Measurements from ENCODE around the gene RTL9.

The RTL9 gene

GRCh38 chrX:110407910-110408545 lies 49.4 kb downstream of the RTL9 start:
- peak; percentile 85 for DNase-seq

Measured in eye (tissue), 1 donor.